ENCODE results near the gene PRKN.

DNA sequence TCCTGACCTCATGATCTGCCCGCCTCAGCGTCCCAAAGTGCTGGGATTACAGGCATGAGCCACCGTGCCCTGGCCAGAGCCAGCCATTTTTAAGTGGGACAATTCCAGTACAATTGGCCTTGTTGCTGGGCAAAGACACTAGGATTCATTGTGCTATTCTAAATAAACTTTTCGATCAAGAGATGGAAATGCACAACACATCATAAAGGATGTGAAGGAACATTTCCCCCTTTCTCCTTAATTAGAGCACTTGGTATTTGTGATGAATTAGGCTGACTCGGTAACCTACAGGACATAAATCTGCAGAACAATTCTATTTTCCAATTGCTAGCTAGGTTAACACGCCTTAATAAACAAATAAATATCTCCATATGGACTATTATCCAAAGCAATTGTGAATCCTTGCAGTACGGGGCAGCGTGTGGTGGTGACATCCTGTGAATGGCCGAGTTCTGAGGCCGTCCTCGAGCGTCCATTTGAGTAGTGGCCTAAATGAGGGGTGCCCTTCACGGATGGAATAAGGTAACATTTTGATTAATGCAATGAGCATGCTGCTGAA is 1047.5 kb downstream of the PRKN start:
- TF ChIP-seq EZH2 (IDR thresholded peaks at IDR 0.05) (no peak), EZH2phosphoT487 (IDR thresholded peaks at IDR 0.05) (no peak)
- TF ChIP-seq, protein P1, sequence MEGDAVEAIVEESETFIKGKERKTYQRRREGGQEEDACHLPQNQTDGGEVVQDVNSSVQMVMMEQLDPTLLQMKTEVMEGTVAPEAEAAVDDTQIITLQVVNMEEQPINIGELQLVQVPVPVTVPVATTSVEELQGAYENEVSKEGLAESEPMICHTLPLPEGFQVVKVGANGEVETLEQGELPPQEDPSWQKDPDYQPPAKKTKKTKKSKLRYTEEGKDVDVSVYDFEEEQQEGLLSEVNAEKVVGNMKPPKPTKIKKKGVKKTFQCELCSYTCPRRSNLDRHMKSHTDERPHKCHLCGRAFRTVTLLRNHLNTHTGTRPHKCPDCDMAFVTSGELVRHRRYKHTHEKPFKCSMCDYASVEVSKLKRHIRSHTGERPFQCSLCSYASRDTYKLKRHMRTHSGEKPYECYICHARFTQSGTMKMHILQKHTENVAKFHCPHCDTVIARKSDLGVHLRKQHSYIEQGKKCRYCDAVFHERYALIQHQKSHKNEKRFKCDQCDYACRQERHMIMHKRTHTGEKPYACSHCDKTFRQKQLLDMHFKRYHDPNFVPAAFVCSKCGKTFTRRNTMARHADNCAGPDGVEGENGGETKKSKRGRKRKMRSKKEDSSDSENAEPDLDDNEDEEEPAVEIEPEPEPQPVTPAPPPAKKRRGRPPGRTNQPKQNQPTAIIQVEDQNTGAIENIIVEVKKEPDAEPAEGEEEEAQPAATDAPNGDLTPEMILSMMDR (IDR thresholded peaks at IDR 0.05): no peak

Measured in neural progenitor cell (in vitro differentiated cells).